ENCODE data around the gene C16orf95. TPM values are rescaled to one million over a fixed set of nuclear protein-coding genes. Genes with fewer than 3 reads are reported as not detected.

C16orf95 gene
- polyA plus RNA-seq, 2 of the 4 experiments (the other 2 are of a cell fraction): 3.5 to 6.3 TPM

DNA sequence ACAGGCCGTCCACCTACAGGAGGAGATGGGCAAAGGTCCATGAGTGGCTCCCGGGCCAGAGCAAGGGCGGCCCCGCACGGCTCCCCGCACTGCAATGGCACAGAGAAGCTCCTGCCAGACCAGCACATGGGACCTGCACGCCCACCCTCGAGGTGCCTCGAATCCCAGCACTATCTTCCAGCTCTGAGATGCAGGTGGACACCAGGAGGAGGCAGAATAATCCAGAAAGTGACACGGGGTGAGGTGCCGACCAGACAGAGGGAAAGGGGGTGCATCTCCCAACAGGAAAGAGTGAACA, 26.5 kb upstream of the C16orf95 start:
- DNase-seq (ENCODE audit: low read depth in 1 of 2, low spot score in 1 of 2): no peak
- ATAC-seq: no peak
- no peak overlapping the region for H3K4me2 ChIP-seq
- H3K4me3 ChIP-seq: no peak overlapping the region
- H3K4me1 ChIP-seq: no peaks in the 10 kb centered on the region
- no peaks in the 10 kb centered on the region for H3K9me3 ChIP-seq
- no peak for FAIRE-seq
- POLR2A ChIA-PET: no interaction called here
- H3K27ac ChIP-seq: no peak overlapping the region
- CTCF ChIA-PET: interaction anchor here (0.6 to 2.1 kb wide), 6 partner anchors 9 to 292 kb away, joined by 3 to 7 read pairs (median 3); no protein-coding TSS in a partner anchor
- no peak for TF ChIP-seq EHMT2 (IDR thresholded peaks at IDR 0.05; ENCODE audit: low read depth)
- no peak for TF ChIP-seq RNF2 (IDR thresholded peaks at IDR 0.05; ENCODE audit: borderline replicate concordance, low read depth)
- TF ChIP-seq USF2 (IDR thresholded peaks at IDR 0.05): no peak
- no peak for TF ChIP-seq ESRRA (IDR thresholded peaks at IDR 0.05; ENCODE audit: borderline replicate concordance, low read length)
- TF ChIP-seq, protein P1, sequence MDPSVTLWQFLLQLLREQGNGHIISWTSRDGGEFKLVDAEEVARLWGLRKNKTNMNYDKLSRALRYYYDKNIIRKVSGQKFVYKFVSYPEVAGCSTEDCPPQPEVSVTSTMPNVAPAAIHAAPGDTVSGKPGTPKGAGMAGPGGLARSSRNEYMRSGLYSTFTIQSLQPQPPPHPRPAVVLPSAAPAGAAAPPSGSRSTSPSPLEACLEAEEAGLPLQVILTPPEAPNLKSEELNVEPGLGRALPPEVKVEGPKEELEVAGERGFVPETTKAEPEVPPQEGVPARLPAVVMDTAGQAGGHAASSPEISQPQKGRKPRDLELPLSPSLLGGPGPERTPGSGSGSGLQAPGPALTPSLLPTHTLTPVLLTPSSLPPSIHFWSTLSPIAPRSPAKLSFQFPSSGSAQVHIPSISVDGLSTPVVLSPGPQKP (IDR thresholded peaks at IDR 0.05; ENCODE audit: low read depth, low read length): no peak
- TF ChIP-seq HOXB5 (CRISPR knock-in tag; IDR thresholded peaks at IDR 0.05): no peak
- no peak for TF ChIP-seq RAD21 (conservative IDR thresholded peaks at IDR 0.05 in 1 of 2, IDR thresholded peaks at IDR 0.05 in 1 of 2)
- TF ChIP-seq RFX5 (IDR thresholded peaks at IDR 0.05): no peak
- no peak for TF ChIP-seq TFCP2L1 (CRISPR knock-in tag; IDR thresholded peaks at IDR 0.05)
- 86% methylated on average over 11 of the region's 11 CpGs for WGBS (ENCODE audit: missing lambda C conversion rate)

DNA sequence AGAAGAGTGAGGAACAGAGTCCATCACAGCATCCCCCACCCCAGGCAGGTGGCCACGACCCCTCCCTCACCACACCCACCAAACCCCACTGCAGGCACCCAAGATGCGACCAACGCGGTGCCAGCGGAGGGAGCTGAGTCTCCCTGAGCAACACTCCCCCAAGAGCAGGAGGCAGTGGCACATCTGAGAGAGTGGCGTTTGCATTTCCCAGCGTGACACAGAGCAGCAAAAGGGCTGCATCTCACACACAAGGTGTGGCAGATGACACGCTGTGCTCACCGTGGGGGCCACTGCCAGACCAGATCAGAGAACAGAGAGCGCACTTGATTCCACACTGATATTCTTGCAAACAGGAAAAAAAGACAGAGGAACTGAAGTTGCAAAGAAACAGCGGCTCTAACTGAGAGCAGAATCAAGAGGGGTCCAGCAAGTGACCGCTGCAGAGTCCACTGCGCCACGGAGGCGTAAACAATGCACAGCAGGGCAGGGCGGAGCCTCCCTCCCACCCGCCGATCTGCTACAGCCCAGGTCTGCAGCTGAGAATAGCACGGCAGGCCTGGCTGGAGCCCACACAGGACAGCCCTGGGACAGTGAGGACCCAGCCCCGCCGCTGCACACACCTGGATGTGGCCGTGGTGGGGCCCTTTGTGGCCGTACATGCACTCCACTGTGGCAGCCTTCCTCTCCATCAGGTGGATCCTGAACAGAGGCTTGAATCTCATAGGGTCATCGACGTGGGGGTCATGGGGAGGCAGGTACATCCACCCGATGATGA, 26.0 kb upstream of the C16orf95 start:
- TF ChIP-seq, protein P2, sequence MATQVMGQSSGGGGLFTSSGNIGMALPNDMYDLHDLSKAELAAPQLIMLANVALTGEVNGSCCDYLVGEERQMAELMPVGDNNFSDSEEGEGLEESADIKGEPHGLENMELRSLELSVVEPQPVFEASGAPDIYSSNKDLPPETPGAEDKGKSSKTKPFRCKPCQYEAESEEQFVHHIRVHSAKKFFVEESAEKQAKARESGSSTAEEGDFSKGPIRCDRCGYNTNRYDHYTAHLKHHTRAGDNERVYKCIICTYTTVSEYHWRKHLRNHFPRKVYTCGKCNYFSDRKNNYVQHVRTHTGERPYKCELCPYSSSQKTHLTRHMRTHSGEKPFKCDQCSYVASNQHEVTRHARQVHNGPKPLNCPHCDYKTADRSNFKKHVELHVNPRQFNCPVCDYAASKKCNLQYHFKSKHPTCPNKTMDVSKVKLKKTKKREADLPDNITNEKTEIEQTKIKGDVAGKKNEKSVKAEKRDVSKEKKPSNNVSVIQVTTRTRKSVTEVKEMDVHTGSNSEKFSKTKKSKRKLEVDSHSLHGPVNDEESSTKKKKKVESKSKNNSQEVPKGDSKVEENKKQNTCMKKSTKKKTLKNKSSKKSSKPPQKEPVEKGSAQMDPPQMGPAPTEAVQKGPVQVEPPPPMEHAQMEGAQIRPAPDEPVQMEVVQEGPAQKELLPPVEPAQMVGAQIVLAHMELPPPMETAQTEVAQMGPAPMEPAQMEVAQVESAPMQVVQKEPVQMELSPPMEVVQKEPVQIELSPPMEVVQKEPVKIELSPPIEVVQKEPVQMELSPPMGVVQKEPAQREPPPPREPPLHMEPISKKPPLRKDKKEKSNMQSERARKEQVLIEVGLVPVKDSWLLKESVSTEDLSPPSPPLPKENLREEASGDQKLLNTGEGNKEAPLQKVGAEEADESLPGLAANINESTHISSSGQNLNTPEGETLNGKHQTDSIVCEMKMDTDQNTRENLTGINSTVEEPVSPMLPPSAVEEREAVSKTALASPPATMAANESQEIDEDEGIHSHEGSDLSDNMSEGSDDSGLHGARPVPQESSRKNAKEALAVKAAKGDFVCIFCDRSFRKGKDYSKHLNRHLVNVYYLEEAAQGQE (IDR thresholded peaks at IDR 0.05): no peak
- TF ChIP-seq, protein P1 (IDR thresholded peaks at IDR 0.05; ENCODE audit: low read depth, low read length): no peak
- no peak for TF ChIP-seq RAD21 (conservative IDR thresholded peaks at IDR 0.05 in 1 of 2, IDR thresholded peaks at IDR 0.05 in 1 of 2)
- TF ChIP-seq ATOH8 (CRISPR knock-in tag; IDR thresholded peaks at IDR 0.05; ENCODE audit: low read depth): no peak
- TF ChIP-seq JUNB (IDR thresholded peaks at IDR 0.05): no peak
- ChIA-PET POLR2A (no interaction called here), CTCF (interaction anchor here (0.6 to 3.5 kb wide), 7 partner anchors 9 to 292 kb away, joined by 3 to 11 read pairs (median 3); no protein-coding TSS in a partner anchor)
- WGBS (ENCODE audit: missing lambda C conversion rate): 87% methylated on average over 23 of the region's 26 CpGs
- Histone ChIP-seq H3K4me3 (no peak overlapping the region), H3K9me3 (no peaks in the 10 kb centered on the region), H3K27ac (no peak overlapping the region), H3K4me1 (no peaks in the 10 kb centered on the region), H3K4me2 (no peak overlapping the region)
- no peak for DNase-seq (ENCODE audit: low read depth in 1 of 2, low spot score in 1 of 2)
- FAIRE-seq: no peak
- ATAC-seq: no peak

All from A549 (cell line).